ENCODE results near the gene ZDHHC4. TPM values are rescaled to one million over a fixed set of nuclear protein-coding genes. Genes with fewer than 3 reads are reported as not detected.
A peak's percentile ranks its signal among the peaks of the same experiment; 100 is the strongest.

The ZDHHC4 gene
- total and polyA plus RNA-seq, 2 donors from 2014 or later: 62.4 to 84.1 TPM

GRCh38 chr7:6628045-6628444 is 50.8 kb downstream of the ZDHHC4 start:
- intact Hi-C loops (cut with DNase I): no loop called here
- H3K9me3 ChIP-seq (ENCODE audit: control insufficient read depth in 2 of 3, insufficient read depth in 1 of 3, low read length in 3 of 3): no peaks in the 10 kb centered on the region
- no peak overlapping the region for H3K9ac ChIP-seq (ENCODE audit: low read length in 3 of 3)
- DNase-seq (peak in 1 of 5 donors; percentile 23), FAIRE-seq (no peak)
- H3K27me3 ChIP-seq (ENCODE audit: control insufficient read depth, insufficient read depth, low read length): no peaks in the 10 kb centered on the region
- no peaks in the 10 kb centered on the region for H3K4me1 ChIP-seq (ENCODE audit: control insufficient read depth in 2 of 3, insufficient read depth in 2 of 3, low read depth in 1 of 3, low read length in 3 of 3)
- H3K4me3 ChIP-seq (ENCODE audit: low read length in 3 of 3): no peak overlapping the region
- TF ChIP-seq CTCF (IDR thresholded peaks at IDR 0.05; ENCODE audit: borderline replicate concordance, extremely low read depth, insufficient read depth): no peak
- H3K36me3 ChIP-seq (ENCODE audit: control insufficient read depth in 2 of 3, insufficient read depth in 3 of 3, low read length in 3 of 3): peaks cover 0 to under 1% (median 0%) of the 10 kb centered on the region in 3 donors
- no peak overlapping the region for H3K27ac ChIP-seq (ENCODE audit: low read depth in 2 of 2, low read length in 2 of 2)

- Histone ChIP-seq H3K4me1 (ENCODE audit: control insufficient read depth in 2 of 3, insufficient read depth in 2 of 3, low read depth in 1 of 3, low read length in 3 of 3) (no peaks in the 10 kb centered on the region), H3K4me3 (ENCODE audit: low read length in 3 of 3) (no peak overlapping the region), H3K27me3 (ENCODE audit: control insufficient read depth, insufficient read depth, low read length) (no peaks in the 10 kb centered on the region), H3K27ac (ENCODE audit: low read depth in 2 of 2, low read length in 2 of 2) (no peak overlapping the region), H3K9me3 (ENCODE audit: control insufficient read depth in 2 of 3, insufficient read depth in 1 of 3, low read length in 3 of 3) (no peaks in the 10 kb centered on the region), H3K36me3 (ENCODE audit: control insufficient read depth in 2 of 3, insufficient read depth in 3 of 3, low read length in 3 of 3) (no peaks in the 10 kb centered on the region), H3K9ac (ENCODE audit: low read length in 3 of 3) (no peak overlapping the region)
- no peak for TF ChIP-seq CTCF (IDR thresholded peaks at IDR 0.05; ENCODE audit: borderline replicate concordance, extremely low read depth, insufficient read depth)
- FAIRE-seq: no peak
- intact Hi-C loops (cut with DNase I): no loop called here
- DNase-seq: peak in 2 of 5 donors; percentile 13 to 31
Measured at GRCh38 chr7:6630007-6630849, 53.0 kb downstream of the ZDHHC4 start.

- FAIRE-seq: no peak
- intact Hi-C loops (cut with DNase I): no loop called here
- no peak overlapping the region for H3K4me3 ChIP-seq (ENCODE audit: low read length in 3 of 3)
Measured at GRCh38 chr7:6631605-6632004, 54.4 kb downstream of the ZDHHC4 start.

More at GRCh38 chr7:6631605-6632004, 54.4 kb downstream of the ZDHHC4 start:
- Histone ChIP-seq H3K4me1 (ENCODE audit: control insufficient read depth in 2 of 3, insufficient read depth in 2 of 3, low read depth in 1 of 3, low read length in 3 of 3) (peaks cover 0 to 4% (median 0%) of the 10 kb centered on the region in 3 donors), H3K27ac (ENCODE audit: low read depth in 2 of 2, low read length in 2 of 2) (no peak overlapping the region), H3K9me3 (ENCODE audit: control insufficient read depth in 2 of 3, insufficient read depth in 1 of 3, low read length in 3 of 3) (no peaks in the 10 kb centered on the region), H3K9ac (ENCODE audit: low read length in 3 of 3) (no peak overlapping the region), H3K27me3 (ENCODE audit: control insufficient read depth, insufficient read depth, low read length) (no peaks in the 10 kb centered on the region), H3K36me3 (ENCODE audit: control insufficient read depth in 2 of 3, insufficient read depth in 3 of 3, low read length in 3 of 3) (no peaks in the 10 kb centered on the region)
- DNase-seq: no peak
- no peak for TF ChIP-seq CTCF (IDR thresholded peaks at IDR 0.05; ENCODE audit: borderline replicate concordance, extremely low read depth, insufficient read depth)

Data from kidney (tissue), 14 donors.